GM12878 (cell line): Measurements from ENCODE around the gene MCM9.

ENCODE experiments used
- CTCF ChIP-seq, 3 experiments: IDR thresholded peaks in 2 of 3; conservative IDR thresholded peaks in 1 of 3; 2 replicates each; pipeline ENCODE4 v1.5.1; 2011; ENCODE audit warnings: low read depth in 3 of 3, low read length in 3 of 3, mild to moderate bottlenecking in 3 of 3, control low read depth in 2 of 3, moderate library complexity in 2 of 3, inconsistent platforms in 1 of 3, mixed read lengths in 1 of 3; ENCODE audit not compliant: control insufficient read depth in 2 of 3, insufficient read depth in 1 of 3; ENCODE audit errors: extremely low read depth in 1 of 3
- EP300 ChIP-seq, 2 experiments: fragments of 150-350 bp in 1 of 2; IDR thresholded peaks; 2 replicates each; pipeline ENCODE4 v1.6.1; 2011 to 2012; ENCODE audit warnings: low read depth in 2 of 2, low read length in 2 of 2, borderline replicate concordance in 1 of 2, improper control_type of control experiment in 1 of 2, inconsistent platforms in 1 of 2; ENCODE audit not compliant: control insufficient read depth in 1 of 2
- MYC ChIP-seq: IDR thresholded peaks from 2 replicates; pipeline ENCODE4 v1.6.1; 2011; ENCODE audit warnings: mild to moderate bottlenecking, low read length, moderate library complexity, inconsistent platforms; ENCODE audit not compliant: insufficient read depth, insufficient replicate concordance, insufficient read length, severe bottlenecking
- YY1 ChIP-seq: IDR thresholded peaks from 2 replicates; pipeline ENCODE4 v1.6.1; 2011; ENCODE audit warnings: low read depth, mild to moderate bottlenecking, low read length
- ZNF274 ChIP-seq: IDR thresholded peaks from one replicate; pipeline ENCODE4 v1.8.0; 2011; ENCODE audit not compliant: insufficient read length, insufficient read depth

GRCh38 chr6:118935978-118936703, 1.2 kb upstream of the MCM9 start:
- TF ChIP-seq YY1 (no peak), EP300 (IDR thresholded peaks at IDR 0.05; ENCODE audit: borderline replicate concordance in 1 of 2, control insufficient read depth in 1 of 2, low read depth in 2 of 2, low read length in 2 of 2) (no peak), CTCF (IDR thresholded peaks at IDR 0.05 in 2 of 3, conservative IDR thresholded peaks at IDR 0.05 in 1 of 3; ENCODE audit: control insufficient read depth in 2 of 3, extremely low read depth in 1 of 3, insufficient read depth in 1 of 3, low read depth in 3 of 3, low read length in 3 of 3) (no peak), ZNF274 (no peak), MYC (no peak)
